ENCODE results near the gene MLH1. TPM values are rescaled to one million over a fixed set of nuclear protein-coding genes. Genes with fewer than 3 reads are reported as not detected.
"Not testable (repeated sequence)": the region's sequence is repeated elsewhere in the genome, so short reads cannot be mapped to it uniquely, and the experiment has no call there.

Gene MLH1
- polyA plus RNA-seq, 1 experiment, result 38.2 TPM

GRCh38 chr3:37053337-37053736 lies 60.0 kb downstream of the MLH1 start:
- TF ChIP-seq CTCF (IDR thresholded peaks at IDR 0.05; ENCODE audit: low read depth, low read length), result no peak
- H3K27ac ChIP-seq (ENCODE audit: low read depth, low read length), result no peak overlapping the region

GRCh38 chr3:37053753-37054152 lies 60.4 kb downstream of the MLH1 start:
- Histone ChIP-seq H3K9me3 (ENCODE audit: control insufficient read depth, insufficient read depth, low read length) (no peaks in the 10 kb centered on the region), H3K4me3 (ENCODE audit: low read depth, low read length) (no peak overlapping the region), H3K27me3 (ENCODE audit: control insufficient read depth, insufficient read depth, low read length) (no peaks in the 10 kb centered on the region), H3K27ac (ENCODE audit: low read depth, low read length) (no peak overlapping the region)
- ChIA-PET CTCF (no interaction called here), POLR2A (no interaction called here)
- no peak for DNase-seq (ENCODE audit: low read depth, low spot score)
- no peak for TF ChIP-seq CTCF (IDR thresholded peaks at IDR 0.05; ENCODE audit: low read depth, low read length)

More at GRCh38 chr3:37053337-37053736, 60.0 kb downstream of the MLH1 start:
- Histone ChIP-seq H3K9me3 (ENCODE audit: control insufficient read depth, insufficient read depth, low read length) (no peaks in the 10 kb centered on the region), H3K27me3 (ENCODE audit: control insufficient read depth, insufficient read depth, low read length) (no peaks in the 10 kb centered on the region), H3K4me3 (ENCODE audit: low read depth, low read length) (no peak overlapping the region)
- ChIA-PET POLR2A (no interaction called here), CTCF (no interaction called here)
- no peak for DNase-seq (ENCODE audit: low read depth, low spot score)

- ChIA-PET POLR2A (no interaction called here), CTCF (no interaction called here)
- DNase-seq (ENCODE audit: low read depth, low spot score), result no peak
- no peaks in the 10 kb centered on the region for H3K27me3 ChIP-seq (ENCODE audit: control insufficient read depth, insufficient read depth, low read length)
- H3K4me3 ChIP-seq (ENCODE audit: low read depth, low read length), result no peak overlapping the region
- TF ChIP-seq CTCF (IDR thresholded peaks at IDR 0.05; ENCODE audit: low read depth, low read length), result no peak
- no peak overlapping the region for H3K27ac ChIP-seq (ENCODE audit: low read depth, low read length)
- H3K9me3 ChIP-seq (ENCODE audit: control insufficient read depth, insufficient read depth, low read length), result no peaks in the 10 kb centered on the region
These were observed 61.1 kb downstream of the MLH1 start for GRCh38 chr3:37054370-37054769.

- DNase-seq (ENCODE audit: low read depth, low spot score); H3K9me3 ChIP-seq (ENCODE audit: control insufficient read depth, insufficient read depth, low read length); H3K4me3 ChIP-seq (ENCODE audit: low read depth, low read length); POLR2A ChIA-PET; H3K27me3 ChIP-seq (ENCODE audit: control insufficient read depth, insufficient read depth, low read length); H3K27ac ChIP-seq (ENCODE audit: low read depth, low read length); CTCF ChIA-PET: not testable (repeated sequence)
These were observed 61.8 kb downstream of the MLH1 start for GRCh38 chr3:37055077-37055476.

DNA sequence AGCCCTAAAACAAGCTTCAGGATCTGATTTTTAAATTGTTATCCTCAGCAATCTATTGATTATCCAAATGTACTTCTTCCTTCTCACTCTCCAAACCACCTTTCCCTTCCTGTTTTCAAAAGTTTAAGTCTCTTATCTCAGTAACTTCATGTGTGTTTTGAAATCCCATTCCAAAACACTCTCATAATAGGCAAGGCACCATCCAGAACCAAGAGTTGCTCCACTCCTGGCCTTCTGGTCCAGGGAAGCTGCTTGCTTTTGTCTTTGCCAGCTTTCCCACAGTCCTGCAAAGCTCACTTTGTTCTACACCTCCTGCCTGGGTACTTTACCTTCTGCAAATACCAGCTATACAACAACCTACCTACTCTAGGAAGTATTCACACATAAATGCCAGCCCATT lies 63.5 kb downstream of the MLH1 start:
- H3K27me3 ChIP-seq (ENCODE audit: control insufficient read depth, insufficient read depth, low read length), result no peaks in the 10 kb centered on the region
- no peak overlapping the region for H3K4me3 ChIP-seq (ENCODE audit: low read depth, low read length)
- TF ChIP-seq CTCF (IDR thresholded peaks at IDR 0.05; ENCODE audit: low read depth, low read length), result no peak
- no peaks in the 10 kb centered on the region for H3K9me3 ChIP-seq (ENCODE audit: control insufficient read depth, insufficient read depth, low read length)
- ChIA-PET POLR2A (no interaction called here), CTCF (no interaction called here)
- H3K27ac ChIP-seq (ENCODE audit: low read depth, low read length), result no peak overlapping the region
- DNase-seq (ENCODE audit: low read depth, low spot score), result no peak

DNA sequence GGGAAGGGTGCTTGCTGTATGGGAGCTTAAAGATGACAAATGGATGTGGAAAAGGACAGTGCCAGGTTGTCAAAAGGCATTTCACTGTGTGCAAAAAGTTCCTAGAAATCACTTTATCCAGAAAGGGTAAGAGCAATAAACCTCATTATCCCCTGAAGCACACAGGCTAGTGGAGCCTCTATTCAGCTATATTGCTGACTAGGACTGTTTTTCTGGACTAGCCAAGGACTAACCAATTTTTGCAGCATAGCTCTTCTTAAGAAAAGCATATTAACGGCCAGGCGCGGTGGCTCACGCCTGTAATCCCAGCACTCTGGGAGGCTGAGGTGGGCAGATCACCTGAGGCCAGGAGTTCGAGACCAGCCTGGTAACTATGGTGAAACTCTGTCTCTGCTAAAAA lies 64.8 kb downstream of the MLH1 start:
- H3K27ac ChIP-seq (ENCODE audit: low read depth, low read length), result no peak overlapping the region
- H3K9me3 ChIP-seq (ENCODE audit: control insufficient read depth, insufficient read depth, low read length), result no peaks in the 10 kb centered on the region
- no peak overlapping the region for H3K4me3 ChIP-seq (ENCODE audit: low read depth, low read length)
- DNase-seq (ENCODE audit: low read depth, low spot score), result no peak
- no peaks in the 10 kb centered on the region for H3K27me3 ChIP-seq (ENCODE audit: control insufficient read depth, insufficient read depth, low read length)
- ChIA-PET CTCF (no interaction called here), POLR2A (no interaction called here)
- TF ChIP-seq CTCF (IDR thresholded peaks at IDR 0.05; ENCODE audit: low read depth, low read length), result no peak

All from AG04450 (cell line).